Measurements from ENCODE around the gene IGSF21.
A peak's percentile ranks its signal among the peaks of the same experiment; 100 is the strongest.

The IGSF21 gene

GRCh38 chr1:18230321-18230720 is 122.7 kb downstream of the IGSF21 start:
- Histone ChIP-seq H3K27me3 (ENCODE audit: control insufficient read depth, insufficient read depth, low read length) (no peaks in the 10 kb centered on the region), H3K36me3 (ENCODE audit: control insufficient read depth, insufficient read depth, low read length) (no peaks in the 10 kb centered on the region; the same call in 1 of the 2 replicates), H3K4me3 (ENCODE audit: low read depth, low read length) (no peak overlapping the region), H3K9me3 (ENCODE audit: control insufficient read depth, insufficient read depth, low read length) (peaks cover 10% of the 10 kb centered on the region), H3K9ac (ENCODE audit: low read depth, low read length) (no peak overlapping the region), H3K27ac (ENCODE audit: low read depth, low read length) (no peak overlapping the region), H3K4me1 (ENCODE audit: control insufficient read depth, insufficient read depth, low read length) (peaks cover 17% of the 10 kb centered on the region)

GRCh38 chr1:18230840-18231239 is 123.2 kb downstream of the IGSF21 start:
- no peak overlapping the region for H3K9ac ChIP-seq (ENCODE audit: low read depth, low read length)
- peaks cover 17% of the 10 kb centered on the region for H3K4me1 ChIP-seq (ENCODE audit: control insufficient read depth, insufficient read depth, low read length)
- H3K9me3 ChIP-seq (ENCODE audit: control insufficient read depth, insufficient read depth, low read length): peaks cover 10% of the 10 kb centered on the region
- H3K36me3 ChIP-seq (ENCODE audit: control insufficient read depth, insufficient read depth, low read length): no peaks in the 10 kb centered on the region; the same call in 1 of the 2 replicates
- H3K27ac ChIP-seq (ENCODE audit: low read depth, low read length): no peak overlapping the region
- no peak overlapping the region for H3K4me3 ChIP-seq (ENCODE audit: low read depth, low read length)
- no peaks in the 10 kb centered on the region for H3K27me3 ChIP-seq (ENCODE audit: control insufficient read depth, insufficient read depth, low read length)

DNA sequence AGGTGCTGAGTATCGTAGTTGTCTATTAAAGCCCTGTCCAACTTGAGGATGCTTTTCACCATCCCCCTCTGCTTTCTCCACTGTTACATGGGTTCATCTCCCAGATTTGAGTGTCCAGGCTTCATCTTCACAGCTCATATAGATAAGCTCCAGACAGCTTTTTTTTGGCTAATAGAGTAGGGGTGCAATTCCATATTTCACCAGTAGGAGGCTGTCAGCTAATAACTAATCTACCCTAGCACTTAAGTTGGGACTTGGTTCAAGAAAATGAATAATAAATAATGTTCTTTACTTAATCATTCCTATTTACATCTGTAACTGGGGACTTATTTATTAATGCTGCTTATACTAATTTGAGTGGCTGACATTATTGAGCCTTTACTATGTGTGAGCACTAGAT is 124.5 kb downstream of the IGSF21 start:
- Histone ChIP-seq H3K4me3 (ENCODE audit: low read depth, low read length) (no peak overlapping the region), H3K9me3 (ENCODE audit: control insufficient read depth, insufficient read depth, low read length) (peaks cover 10% of the 10 kb centered on the region), H3K9ac (ENCODE audit: low read depth, low read length) (no peak overlapping the region), H3K27ac (ENCODE audit: low read depth, low read length) (no peak overlapping the region), H3K36me3 (ENCODE audit: control insufficient read depth, insufficient read depth, low read length) (no peaks in the 10 kb centered on the region; the same call in 1 of the 2 replicates), H3K27me3 (ENCODE audit: control insufficient read depth, insufficient read depth, low read length) (no peaks in the 10 kb centered on the region), H3K4me1 (ENCODE audit: control insufficient read depth, insufficient read depth, low read length) (peaks cover 17% of the 10 kb centered on the region)

DNA sequence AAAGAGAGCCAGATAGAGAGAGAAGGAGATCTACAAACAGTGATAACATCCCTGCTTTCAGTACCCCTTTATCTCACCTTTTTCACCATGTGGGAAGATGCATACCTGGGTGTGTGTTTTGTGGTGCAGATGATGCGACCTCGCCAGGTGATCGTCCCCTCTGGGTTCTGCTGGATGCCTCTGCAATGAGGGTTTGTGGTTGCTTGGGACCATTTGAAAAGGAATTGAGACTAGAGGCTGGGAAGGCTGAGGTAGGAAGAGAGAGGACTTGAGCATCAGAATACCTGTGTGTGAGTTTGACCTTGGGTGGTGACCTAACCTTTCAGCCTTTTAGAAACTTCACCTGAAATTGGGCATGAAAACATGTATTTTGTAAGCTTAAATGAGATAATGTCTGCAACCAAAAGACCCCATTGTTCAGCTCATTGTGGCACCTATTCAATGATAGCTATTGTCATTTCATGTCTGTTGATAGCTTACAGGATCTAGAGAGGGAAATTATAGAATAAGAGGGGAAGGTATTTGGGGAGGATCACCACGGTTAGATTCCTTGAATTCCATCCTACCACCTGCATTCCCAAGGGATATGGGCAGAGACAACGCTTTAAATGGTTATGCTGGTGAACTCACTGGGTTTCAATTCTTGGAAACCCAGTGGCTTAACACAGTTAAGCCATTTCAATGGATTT is 125.7 kb downstream of the IGSF21 start:
- Histone ChIP-seq H3K9ac (ENCODE audit: low read depth, low read length) (no peak overlapping the region), H3K36me3 (ENCODE audit: control insufficient read depth, insufficient read depth, low read length) (no peaks in the 10 kb centered on the region; the same call in 1 of the 2 replicates), H3K27ac (ENCODE audit: low read depth, low read length) (peak overlapping the region; percentile 36), H3K9me3 (ENCODE audit: control insufficient read depth, insufficient read depth, low read length) (peaks cover 10% of the 10 kb centered on the region), H3K4me3 (ENCODE audit: low read depth, low read length) (no peak overlapping the region), H3K4me1 (ENCODE audit: control insufficient read depth, insufficient read depth, low read length) (peaks cover 23% of the 10 kb centered on the region), H3K27me3 (ENCODE audit: control insufficient read depth, insufficient read depth, low read length) (no peaks in the 10 kb centered on the region)

GRCh38 chr1:18234790-18235242 is 127.2 kb downstream of the IGSF21 start:
- H3K4me1 ChIP-seq (ENCODE audit: control insufficient read depth, insufficient read depth, low read length): peaks cover 33% of the 10 kb centered on the region
- H3K9me3 ChIP-seq (ENCODE audit: control insufficient read depth, insufficient read depth, low read length): peaks cover 10% of the 10 kb centered on the region
- no peak overlapping the region for H3K4me3 ChIP-seq (ENCODE audit: low read depth, low read length)
- no peak overlapping the region for H3K9ac ChIP-seq (ENCODE audit: low read depth, low read length)
- H3K36me3 ChIP-seq (ENCODE audit: control insufficient read depth, insufficient read depth, low read length): no peaks in the 10 kb centered on the region; the same call in 1 of the 2 replicates
- H3K27ac ChIP-seq (ENCODE audit: low read depth, low read length): no peak overlapping the region
- H3K27me3 ChIP-seq (ENCODE audit: control insufficient read depth, insufficient read depth, low read length): no peaks in the 10 kb centered on the region

DNA sequence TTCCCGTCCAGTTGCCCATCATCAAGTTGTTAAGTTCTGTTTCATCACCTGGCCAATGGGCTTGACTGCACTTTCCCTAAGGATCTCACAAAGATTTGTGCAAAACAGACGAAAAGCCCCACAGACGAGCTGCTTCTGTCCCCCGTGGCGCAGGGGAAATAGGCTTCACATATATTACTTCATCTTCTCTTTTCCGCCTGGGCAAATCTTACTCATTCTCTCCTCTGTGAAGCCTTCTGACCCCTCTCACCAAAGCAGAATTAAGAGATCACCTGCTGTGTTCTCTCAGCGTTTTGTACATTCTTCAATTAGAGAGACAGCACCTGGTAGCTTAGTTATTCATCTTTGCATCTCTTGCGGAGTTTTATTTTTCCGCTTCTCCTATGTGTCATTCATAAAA is 129.8 kb downstream of the IGSF21 start:
- Histone ChIP-seq H3K36me3 (ENCODE audit: control insufficient read depth, insufficient read depth, low read length) (no peaks in the 10 kb centered on the region), H3K9ac (ENCODE audit: low read depth, low read length) (no peak overlapping the region), H3K4me1 (ENCODE audit: control insufficient read depth, insufficient read depth, low read length) (peaks cover 33% of the 10 kb centered on the region), H3K27ac (ENCODE audit: low read depth, low read length) (no peak overlapping the region), H3K4me3 (ENCODE audit: low read depth, low read length) (no peak overlapping the region), H3K27me3 (ENCODE audit: control insufficient read depth, insufficient read depth, low read length) (no peaks in the 10 kb centered on the region), H3K9me3 (ENCODE audit: control insufficient read depth, insufficient read depth, low read length) (no peaks in the 10 kb centered on the region; the same call in 1 of the 2 replicates)

DNA sequence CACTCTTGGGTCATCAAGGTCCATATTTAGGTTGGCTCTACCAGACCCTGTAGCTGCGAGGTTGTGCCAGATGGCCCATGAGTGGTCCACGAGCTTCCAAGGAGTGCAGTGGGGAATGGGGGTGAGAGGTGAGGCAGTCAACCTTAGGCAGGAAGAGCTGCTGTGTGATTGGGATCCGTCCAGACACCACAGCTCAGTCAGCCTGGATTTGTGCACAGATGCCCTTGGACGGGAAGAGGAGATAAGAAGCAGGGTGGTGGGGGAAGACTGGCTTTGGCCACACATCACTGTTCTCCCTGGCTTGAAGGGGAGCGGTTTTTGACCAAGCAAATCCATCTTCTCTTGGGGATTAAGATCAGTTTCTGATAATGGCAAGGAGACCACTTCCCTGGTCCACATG is 130.6 kb downstream of the IGSF21 start:
- H3K36me3 ChIP-seq (ENCODE audit: control insufficient read depth, insufficient read depth, low read length): no peaks in the 10 kb centered on the region
- no peaks in the 10 kb centered on the region for H3K9me3 ChIP-seq (ENCODE audit: control insufficient read depth, insufficient read depth, low read length)
- no peaks in the 10 kb centered on the region for H3K27me3 ChIP-seq (ENCODE audit: control insufficient read depth, insufficient read depth, low read length)
- no peak overlapping the region for H3K9ac ChIP-seq (ENCODE audit: low read depth, low read length)
- H3K4me3 ChIP-seq (ENCODE audit: low read depth, low read length): no peak overlapping the region
- H3K4me1 ChIP-seq (ENCODE audit: control insufficient read depth, insufficient read depth, low read length): peaks cover 25% of the 10 kb centered on the region
- no peak overlapping the region for H3K27ac ChIP-seq (ENCODE audit: low read depth, low read length)

- no peaks in the 10 kb centered on the region for H3K27me3 ChIP-seq (ENCODE audit: control insufficient read depth, insufficient read depth, low read length)
- H3K27ac ChIP-seq (ENCODE audit: low read depth, low read length): no peak overlapping the region
- peaks cover 16% of the 10 kb centered on the region for H3K4me1 ChIP-seq (ENCODE audit: control insufficient read depth, insufficient read depth, low read length)
- H3K9ac ChIP-seq (ENCODE audit: low read depth, low read length): no peak overlapping the region
- no peak overlapping the region for H3K4me3 ChIP-seq (ENCODE audit: low read depth, low read length)
- H3K36me3 ChIP-seq (ENCODE audit: control insufficient read depth, insufficient read depth, low read length): no peaks in the 10 kb centered on the region
- no peaks in the 10 kb centered on the region for H3K9me3 ChIP-seq (ENCODE audit: control insufficient read depth, insufficient read depth, low read length)
Measured at GRCh38 chr1:18239671-18240070, 132.1 kb downstream of the IGSF21 start.

DNA sequence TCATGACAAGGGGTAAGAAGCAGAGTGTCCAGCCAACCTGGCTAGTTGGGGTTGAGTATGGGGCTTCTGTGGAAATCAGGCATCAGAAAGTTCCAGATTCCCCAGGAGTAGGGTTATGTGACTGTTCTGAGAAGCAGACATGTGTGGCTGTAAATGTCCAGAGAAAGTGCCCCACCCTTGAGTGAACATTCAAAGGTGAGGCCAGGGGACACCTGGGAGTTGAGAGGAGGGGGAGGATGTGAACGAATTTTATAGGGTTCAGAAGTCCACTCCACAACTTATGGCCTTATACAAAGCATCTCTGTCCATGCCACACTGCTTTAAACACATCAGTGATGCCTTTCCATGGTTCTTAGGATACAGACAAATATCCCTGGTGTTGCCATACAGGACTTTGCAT is 133.3 kb downstream of the IGSF21 start:
- H3K27ac ChIP-seq (ENCODE audit: low read depth, low read length): no peak overlapping the region
- H3K27me3 ChIP-seq (ENCODE audit: control insufficient read depth, insufficient read depth, low read length): no peaks in the 10 kb centered on the region
- H3K4me3 ChIP-seq (ENCODE audit: low read depth, low read length): no peak overlapping the region
- H3K9ac ChIP-seq (ENCODE audit: low read depth, low read length): no peak overlapping the region
- H3K9me3 ChIP-seq (ENCODE audit: control insufficient read depth, insufficient read depth, low read length): no peaks in the 10 kb centered on the region
- H3K36me3 ChIP-seq (ENCODE audit: control insufficient read depth, insufficient read depth, low read length): no peaks in the 10 kb centered on the region
- peaks cover 16% of the 10 kb centered on the region for H3K4me1 ChIP-seq (ENCODE audit: control insufficient read depth, insufficient read depth, low read length)

- H3K27ac ChIP-seq (ENCODE audit: low read depth, low read length): no peak overlapping the region
- no peak overlapping the region for H3K9ac ChIP-seq (ENCODE audit: low read depth, low read length)
- no peaks in the 10 kb centered on the region for H3K27me3 ChIP-seq (ENCODE audit: control insufficient read depth, insufficient read depth, low read length)
- no peak overlapping the region for H3K4me3 ChIP-seq (ENCODE audit: low read depth, low read length)
- H3K9me3 ChIP-seq (ENCODE audit: control insufficient read depth, insufficient read depth, low read length): no peaks in the 10 kb centered on the region
- H3K4me1 ChIP-seq (ENCODE audit: control insufficient read depth, insufficient read depth, low read length): peaks cover 16% of the 10 kb centered on the region
- no peaks in the 10 kb centered on the region for H3K36me3 ChIP-seq (ENCODE audit: control insufficient read depth, insufficient read depth, low read length)
Measured at GRCh38 chr1:18241891-18242290, 134.3 kb downstream of the IGSF21 start.

DNA sequence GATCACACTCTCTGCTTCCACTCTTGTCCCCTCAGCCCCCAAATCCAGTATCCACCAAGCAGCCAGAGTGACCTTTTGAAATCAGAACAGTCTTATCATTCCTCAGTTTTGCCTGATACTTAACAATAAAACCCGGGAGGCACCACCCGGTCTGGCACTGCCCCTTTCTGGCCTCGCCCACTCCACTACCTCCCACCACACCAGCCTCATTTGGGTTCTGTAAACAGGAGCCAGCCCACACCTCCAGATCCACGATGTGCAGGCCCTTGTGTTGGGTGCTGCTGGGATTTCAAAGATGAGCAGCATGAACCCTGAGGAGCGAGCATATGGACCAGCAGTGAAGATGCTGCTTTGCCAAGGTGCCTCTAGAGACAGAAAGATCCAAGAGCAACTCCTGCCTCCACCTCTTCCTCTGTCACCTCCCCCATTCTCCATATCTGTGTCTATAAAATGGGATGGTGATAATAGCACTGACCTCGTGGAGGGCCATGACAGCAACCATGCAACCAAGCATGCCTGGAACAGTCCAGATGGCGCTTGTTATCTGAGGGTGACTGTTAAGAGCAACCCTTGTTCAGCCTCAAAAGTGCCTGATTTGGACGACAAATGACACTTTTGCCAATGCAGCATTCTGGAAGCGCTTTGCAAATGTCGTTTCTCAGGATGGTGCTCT is 136.0 kb downstream of the IGSF21 start:
- Histone ChIP-seq H3K36me3 (ENCODE audit: control insufficient read depth, insufficient read depth, low read length) (no peaks in the 10 kb centered on the region), H3K4me3 (ENCODE audit: low read depth, low read length) (no peak overlapping the region), H3K27me3 (ENCODE audit: control insufficient read depth, insufficient read depth, low read length) (no peaks in the 10 kb centered on the region), H3K9ac (ENCODE audit: low read depth, low read length) (no peak overlapping the region), H3K4me1 (ENCODE audit: control insufficient read depth, insufficient read depth, low read length) (peaks cover 8% of the 10 kb centered on the region), H3K9me3 (ENCODE audit: control insufficient read depth, insufficient read depth, low read length) (no peaks in the 10 kb centered on the region), H3K27ac (ENCODE audit: low read depth, low read length) (no peak overlapping the region)
